Pons (tissue), 1 donor: Measurements from ENCODE around the gene GRAMD1C.

Source experiments
- DNase-seq: peaks from one replicate; pipeline ENCODE4 v3.0.0-alpha.2; 2016; ENCODE audit warnings: low spot score

Gene GRAMD1C

GRCh38 chr3:113852506-113852905 is 13.9 kb downstream of the GRAMD1C start:
- DNase-seq, result no peak

GRCh38 chr3:113867506-113867905 is 28.9 kb downstream of the GRAMD1C start:
- DNase-seq, result no peak

GRCh38 chr3:113873293-113873692 is 34.7 kb downstream of the GRAMD1C start:
- no peak for DNase-seq

- no peak for DNase-seq
These were observed 35.4 kb downstream of the GRAMD1C start for GRCh38 chr3:113873814-113874526.

- no peak for DNase-seq
These were observed 39.8 kb downstream of the GRAMD1C start for GRCh38 chr3:113878403-113878802.

- no peak for DNase-seq
These were observed 46.5 kb downstream of the GRAMD1C start for GRCh38 chr3:113885050-113885449.

GRCh38 chr3:113890256-113890900 is 51.8 kb downstream of the GRAMD1C start:
- DNase-seq, result no peak

- no peak for DNase-seq
These were observed 56.3 kb downstream of the GRAMD1C start for GRCh38 chr3:113894927-113895326.

GRCh38 chr3:113895964-113896363 is 57.4 kb downstream of the GRAMD1C start:
- no peak for DNase-seq

GRCh38 chr3:113896930-113897329 is 58.3 kb downstream of the GRAMD1C start:
- DNase-seq, result no peak

- DNase-seq, result no peak
These were observed 58.8 kb downstream of the GRAMD1C start for GRCh38 chr3:113897373-113897777.

- no peak for DNase-seq
These were observed 60.3 kb downstream of the GRAMD1C start for GRCh38 chr3:113898892-113899291.

GRCh38 chr3:113906568-113907140 is 68.1 kb downstream of the GRAMD1C start:
- no peak for DNase-seq

- no peak for DNase-seq
These were observed 69.5 kb downstream of the GRAMD1C start for GRCh38 chr3:113908133-113908532.

GRCh38 chr3:113910966-113911365 is 72.4 kb downstream of the GRAMD1C start:
- no peak for DNase-seq

GRCh38 chr3:113912552-113913236 is 74.1 kb downstream of the GRAMD1C start:
- DNase-seq, result peak; percentile 47

- DNase-seq, result no peak
These were observed 76.1 kb downstream of the GRAMD1C start for GRCh38 chr3:113914646-113915045.

- no peak for DNase-seq
These were observed 89.0 kb downstream of the GRAMD1C start for GRCh38 chr3:113927556-113927955.

GRCh38 chr3:113946831-113947230 is 108.2 kb downstream of the GRAMD1C start:
- no peak for DNase-seq

GRCh38 chr3:113947372-113948014 is 108.9 kb downstream of the GRAMD1C start, which contains the start of gene ZDHHC23:
Gene ZDHHC23 (plus strand): TSS chr3:113948013. CDS start chr3:113948803, 790 bp downstream.
- no peak for DNase-seq

GRCh38 chr3:113948015-113948917 is 109.7 kb downstream of the GRAMD1C start:
- no peak for DNase-seq
